ENCODE data around the gene VASN. TPM values are rescaled to one million over a fixed set of nuclear protein-coding genes. Genes with fewer than 3 reads are reported as not detected.

VASN gene
- total and polyA plus RNA-seq, 10 of the 15 experiments (the other 5 are each of a cell fraction or from before 2014, with no cell fraction given), result 0.02 to 0.19 (median 0.14) TPM; not detected in 6

GRCh38 chr16:4353675-4354074 lies 18.0 kb upstream of the VASN start:
- Histone ChIP-seq H3K4me1 (ENCODE audit: control insufficient read depth, insufficient read depth, low read length) (no peaks in the 10 kb centered on the region), H4K20me1 (ENCODE audit: control insufficient read depth, insufficient read depth) (no peaks in the 10 kb centered on the region), H3K4me3 (no peak overlapping the region), H2AFZ (ENCODE audit: control insufficient read depth, low read depth, low read length) (no peak overlapping the region), H3K79me2 (ENCODE audit: control insufficient read depth, insufficient read depth, low read length) (peaks cover 18% of the 10 kb centered on the region), H3K9me3 (replicated peaks; ENCODE audit: control insufficient read depth, insufficient read depth, low read length) (no peaks in the 10 kb centered on the region), H3K36me3 (ENCODE audit: control insufficient read depth in 2 of 2, insufficient read depth in 2 of 2, low read length in 1 of 2) (peaks cover 0 to 6% of the 10 kb centered on the region in 2 experiments), H3K9ac (ENCODE audit: control insufficient read depth, insufficient read depth, low read length) (no peak overlapping the region), H3K27me3 (replicated peaks in 1 of 2; ENCODE audit: control insufficient read depth in 2 of 2, insufficient read depth in 2 of 2, low read length in 1 of 2) (no peaks in the 10 kb centered on the region), H3K27ac (ENCODE audit: control insufficient read depth, insufficient read depth) (no peak overlapping the region), H3K4me2 (ENCODE audit: control insufficient read depth, insufficient read depth) (no peak overlapping the region)
- DNase-seq (ENCODE audit: low read depth, low spot score), result no peak
- BruUV-seq (replicated peaks), result no TSS peak
- SMC1A ChIA-PET (ENCODE audit: uncharacterized antibody, unreplicated experiment), result no interaction called here
- in situ Hi-C loops (cut with MboI) (no loop called here), intact Hi-C loops (cut with micrococcal nuclease; ENCODE audit: unreplicated experiment) (loop anchor here (10.0 kb wide), 1 partner anchor 121 kb away; the partner anchor contains the start of genes HMOX2 and NMRAL1)
- CTCF ChIA-PET, result interaction anchor here (2.4 kb wide), 1 partner anchor 100 kb away, joined by 6 read pairs; no protein-coding TSS in a partner anchor
- no peak for ATAC-seq
- POLR2A ChIA-PET, result interaction anchor here (0.7 kb wide), 1 partner anchor 82 kb away, joined by 3 read pairs; no protein-coding TSS in a partner anchor
- RAD21 ChIA-PET (ENCODE audit: unreplicated experiment), result no interaction called here
- WGBS (ENCODE audit: insufficient coverage, insufficient replicate concordance, low lambda C conversion rate, missing lambda C conversion rate), result 98% methylated on average over 4 of the region's 4 CpGs
- FAIRE-seq, result no peak
- TF ChIP-seq CREB1 (IDR thresholded peaks at IDR 0.05; ENCODE audit: low read depth) (no peak), TAF1 (IDR thresholded peaks at IDR 0.05; ENCODE audit: borderline replicate concordance, low read depth, low read length) (no peak), NFIC (IDR thresholded peaks at IDR 0.05; ENCODE audit: low read depth, low read length) (no peak), BHLHE40 (IDR thresholded peaks at IDR 0.05; ENCODE audit: borderline replicate concordance in 1 of 2, low read depth in 2 of 2, low read length in 1 of 2) (no peak), BMI1 (IDR thresholded peaks at IDR 0.05; ENCODE audit: borderline replicate concordance) (no peak), USF1 (IDR thresholded peaks at IDR 0.05; ENCODE audit: borderline replicate concordance, extremely low read length, insufficient read depth, low read depth, low read length) (no peak), ZZZ3 (IDR thresholded peaks at IDR 0.05; ENCODE audit: control insufficient read depth, insufficient read length, low read depth) (no peak), KLF5 (IDR thresholded peaks at IDR 0.05; ENCODE audit: partially characterized antibody) (no peak), ZBTB33 (IDR thresholded peaks at IDR 0.05) (no peak), WRNIP1 (IDR thresholded peaks at IDR 0.05; ENCODE audit: borderline replicate concordance, low read depth, low read length) (no peak), MYB (IDR thresholded peaks at IDR 0.05; ENCODE audit: borderline replicate concordance, low read depth, low read length) (no peak), CHD2 (IDR thresholded peaks at IDR 0.05; ENCODE audit: borderline replicate concordance, low read depth, low read length) (no peak), CUX1 (IDR thresholded peaks at IDR 0.05; ENCODE audit: insufficient replicate concordance, low read depth, low read length) (no peak), FOXM1 (IDR thresholded peaks at IDR 0.05; ENCODE audit: low read depth, low read length) (no peak), EP300 (IDR thresholded peaks at IDR 0.05; ENCODE audit: borderline replicate concordance in 1 of 2, control insufficient read depth in 1 of 2, low read depth in 2 of 2, low read length in 2 of 2) (no peak), POU2F2 (IDR thresholded peaks at IDR 0.05; ENCODE audit: borderline replicate concordance, low read depth, low read length) (no peak)

Measured in GM12878 (cell line).